GM12864 (cell line): ENCODE results near the gene PDE4D.

ENCODE experiments used
- DNase-seq: peaks from one replicate; pipeline ENCODE4 v3.0.0-alpha.2; 2011; ENCODE audit warnings: low read depth
- H3K4me3 ChIP-seq: 2 replicates; pipeline ENCODE4 v1.5.1; 2011; ENCODE audit warnings: mild to moderate bottlenecking, low read depth, low read length, control low read depth
- TF ChIP-seq, protein P1 (sequence below): IDR thresholded peaks from 2 replicates; pipeline ENCODE4 v1.5.1; 2011; ENCODE audit warnings: low read depth, mild to moderate bottlenecking, moderate library complexity, low read length, control low read depth, inconsistent platforms; ENCODE audit errors: missing control alignments

PDE4D gene

DNA sequence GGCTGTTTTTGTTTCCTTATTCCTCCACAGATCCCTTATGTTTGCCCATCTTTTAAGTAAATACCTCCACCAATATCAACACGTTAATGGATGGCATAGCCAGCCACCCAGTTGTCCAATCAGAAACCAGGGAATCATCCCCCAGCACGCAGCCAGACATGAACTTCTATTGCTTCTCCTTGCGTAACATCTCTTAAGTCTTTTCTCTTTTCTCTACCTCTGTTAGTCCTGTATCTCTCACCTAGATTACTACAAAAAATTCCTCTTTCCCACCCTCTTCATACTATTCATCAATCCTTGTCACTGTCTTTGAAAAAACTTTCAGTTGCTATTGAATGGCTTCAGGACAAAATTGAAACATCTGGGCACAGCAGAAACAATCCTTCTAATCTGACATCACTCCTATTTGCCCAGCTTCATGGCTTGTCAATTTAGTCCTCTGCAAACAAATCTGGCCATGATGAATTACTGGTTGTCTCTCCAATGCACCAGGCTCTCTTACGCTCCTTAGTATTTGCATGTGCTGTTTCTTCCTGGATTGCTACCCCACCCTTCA is 961.4 kb downstream of the PDE4D start:
- TF ChIP-seq, protein P1, sequence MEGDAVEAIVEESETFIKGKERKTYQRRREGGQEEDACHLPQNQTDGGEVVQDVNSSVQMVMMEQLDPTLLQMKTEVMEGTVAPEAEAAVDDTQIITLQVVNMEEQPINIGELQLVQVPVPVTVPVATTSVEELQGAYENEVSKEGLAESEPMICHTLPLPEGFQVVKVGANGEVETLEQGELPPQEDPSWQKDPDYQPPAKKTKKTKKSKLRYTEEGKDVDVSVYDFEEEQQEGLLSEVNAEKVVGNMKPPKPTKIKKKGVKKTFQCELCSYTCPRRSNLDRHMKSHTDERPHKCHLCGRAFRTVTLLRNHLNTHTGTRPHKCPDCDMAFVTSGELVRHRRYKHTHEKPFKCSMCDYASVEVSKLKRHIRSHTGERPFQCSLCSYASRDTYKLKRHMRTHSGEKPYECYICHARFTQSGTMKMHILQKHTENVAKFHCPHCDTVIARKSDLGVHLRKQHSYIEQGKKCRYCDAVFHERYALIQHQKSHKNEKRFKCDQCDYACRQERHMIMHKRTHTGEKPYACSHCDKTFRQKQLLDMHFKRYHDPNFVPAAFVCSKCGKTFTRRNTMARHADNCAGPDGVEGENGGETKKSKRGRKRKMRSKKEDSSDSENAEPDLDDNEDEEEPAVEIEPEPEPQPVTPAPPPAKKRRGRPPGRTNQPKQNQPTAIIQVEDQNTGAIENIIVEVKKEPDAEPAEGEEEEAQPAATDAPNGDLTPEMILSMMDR: no peak
- no peak for DNase-seq
- H3K4me3 ChIP-seq: no peak overlapping the region

- no peak overlapping the region for H3K4me3 ChIP-seq
- TF ChIP-seq, protein P1: no peak
- no peak for DNase-seq
These were observed 963.0 kb downstream of the PDE4D start for GRCh38 chr5:58930520-58930919.

- TF ChIP-seq, protein P1: no peak
- no peak for DNase-seq
- no peak overlapping the region for H3K4me3 ChIP-seq
These were observed 963.8 kb downstream of the PDE4D start for GRCh38 chr5:58929726-58930125.

DNA sequence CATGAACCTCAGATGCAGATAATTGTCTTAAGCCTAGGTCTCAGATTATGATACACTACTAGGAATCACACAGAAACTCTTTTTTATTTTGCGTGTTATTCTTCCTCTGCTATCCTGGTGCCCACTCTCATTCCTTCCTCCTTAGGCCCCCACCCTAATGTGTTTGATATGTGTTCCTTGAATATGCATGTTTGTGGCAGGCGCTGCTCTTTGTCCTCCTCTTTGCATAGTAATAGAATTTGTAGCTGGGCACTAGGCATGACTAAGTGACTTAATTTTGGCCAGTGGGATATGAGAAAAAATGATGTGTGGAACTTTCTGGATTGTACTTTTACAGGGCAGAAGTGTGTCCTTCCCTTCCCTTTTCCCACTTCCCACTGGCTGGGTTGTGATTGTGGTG is 965.6 kb downstream of the PDE4D start:
- H3K4me3 ChIP-seq: no peak overlapping the region
- no peak for DNase-seq
- TF ChIP-seq, protein P1: no peak

DNA sequence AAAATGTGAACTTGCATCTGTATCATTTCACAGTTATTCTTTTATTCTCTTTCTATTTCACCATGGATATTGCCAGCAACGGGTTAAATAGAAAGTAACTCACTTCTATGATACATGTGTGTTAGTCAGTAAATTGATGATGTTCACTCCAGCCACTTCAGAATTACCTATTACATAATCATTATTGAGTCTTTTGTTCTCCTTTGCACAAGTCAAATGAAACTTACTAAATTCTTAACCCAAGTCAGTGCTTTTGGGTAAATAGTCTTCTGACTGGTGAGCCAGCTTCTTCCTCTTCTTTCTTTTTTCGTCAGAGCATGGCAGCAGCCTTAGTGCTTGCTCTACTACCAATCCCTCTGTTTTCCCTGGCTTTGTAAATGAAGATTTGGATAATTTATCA is 966.3 kb downstream of the PDE4D start:
- TF ChIP-seq, protein P1: no peak
- DNase-seq: no peak
- H3K4me3 ChIP-seq: no peak overlapping the region

GRCh38 chr5:58926541-58926935 is 967.0 kb downstream of the PDE4D start:
- H3K4me3 ChIP-seq: no peak overlapping the region
- TF ChIP-seq, protein P1: no peak
- no peak for DNase-seq

- TF ChIP-seq, protein P1: no peak
- no peak for DNase-seq
- H3K4me3 ChIP-seq: no peak overlapping the region
These were observed 967.6 kb downstream of the PDE4D start for GRCh38 chr5:58925627-58926540.
